A549 (cell line): Measurements from ENCODE around the gene PTGFRN. TPM values are rescaled to one million over a fixed set of nuclear protein-coding genes. Genes with fewer than 3 reads are reported as not detected.

Source experiments
- ATAC-seq, 2 experiments: fragments of 200-7000 bp in 1 of 2; fragments of >200 bp in 1 of 2; cut with Nextera tagmentation in 1 of 2; cut with Tn5 transposase in 1 of 2; 3 replicates each; pipeline versions ENCODE4 v1.8.0 to v1.9.1; 2018 to 2020; ENCODE audit warnings: mild to moderate bottlenecking in 1 of 2, moderate library complexity in 1 of 2
- CTCF ChIA-PET: fragments of 300-600 bp; sonication (Branson Sonifier 250); formaldehyde crosslinking; extraction: SDS; loops from one replicate; lab custom pipeline; 2021; ENCODE audit warnings: antibody characterized with exemption, inconsistent platforms; lab: Yijun Ruan, JAX
- POLR2A ChIA-PET: fragments of 350-600 bp; formaldehyde crosslinking; extraction: SDS; loops from one replicate; lab custom pipeline; 2021; ENCODE audit warnings: antibody characterized with exemption, inconsistent platforms; lab: Yijun Ruan, JAX
- DNase-seq, 2 experiments: peaks; one replicate each; pipeline versions ENCODE4 v3.0.0 to v3.0.0-alpha.2; 2011 to 2016; ENCODE audit warnings: low read depth in 1 of 2, low spot score in 1 of 2
- FAIRE-seq: peaks from 2 replicates; lab custom pipeline; 2011; peaks lifted over from hg19 to GRCh38; lab: Jason Lieb, UNC
- H3K27ac ChIP-seq, 2 experiments: fragments of >200 bp; sonication (Bioruptor Twin); formaldehyde crosslinking; 3 replicates each; pipeline ENCODE4 v1.5.1; 2016 to 2017
- H3K4me1 ChIP-seq: fragments of >200 bp; sonication (Bioruptor Twin); formaldehyde crosslinking; 3 replicates; pipeline ENCODE4 v1.6.1; 2016
- H3K4me2 ChIP-seq: fragments of >200 bp; sonication (Bioruptor Twin); formaldehyde crosslinking; 3 replicates; pipeline ENCODE4 v1.6.1; 2016
- H3K4me3 ChIP-seq: fragments of >200 bp; sonication (Bioruptor Twin); formaldehyde crosslinking; 3 replicates; pipeline ENCODE4 v1.5.1; 2016
- H3K9me3 ChIP-seq: fragments of >200 bp; sonication (Bioruptor Twin); formaldehyde crosslinking; 3 replicates; pipeline ENCODE4 v1.6.1; 2016
- BCL3 ChIP-seq: fragments of >200 bp; sonication (Bioruptor Twin); formaldehyde crosslinking; IDR thresholded peaks from 3 replicates; pipeline ENCODE4 v1.6.1; 2016
- CBX2 ChIP-seq: fragments of 200-600 bp; sonication (generic); IDR thresholded peaks from 2 replicates; pipeline ENCODE4 v1.6.1; 2016; ENCODE audit warnings: low read depth, mild to moderate bottlenecking, borderline replicate concordance
- CEBPB ChIP-seq, 2 experiments: fragments of >200 bp in 1 of 2; sonication (Bioruptor Twin) in 1 of 2; formaldehyde crosslinking in 1 of 2; IDR thresholded peaks; 2 replicates each; pipeline ENCODE4 v1.6.1; 2012 to 2016
- CHD4 ChIP-seq: fragments of 200-600 bp; sonication (generic); IDR thresholded peaks from 2 replicates; pipeline ENCODE4 v1.6.1; 2016; ENCODE audit warnings: antibody characterized with exemption, mild to moderate bottlenecking, borderline replicate concordance
- EHF ChIP-seq: fragments of 250-450 bp; sonication (Bioruptor Pico); IDR thresholded peaks from 2 replicates; pipeline ENCODE4 v1.5.0; 2020; ENCODE audit warnings: mild to moderate bottlenecking
- ELK1 ChIP-seq: fragments of 150-350 bp; IDR thresholded peaks from 2 replicates; pipeline ENCODE4 v1.6.1; 2014; ENCODE audit warnings: low read depth, mild to moderate bottlenecking, low read length
- FOSB ChIP-seq: fragments of 250-450 bp; sonication (Bioruptor Pico); IDR thresholded peaks from 2 replicates; pipeline ENCODE4 v1.5.0; 2020; ENCODE audit warnings: mild to moderate bottlenecking, moderate library complexity
- FOXS1 ChIP-seq: fragments of 250-450 bp; sonication (Bioruptor Pico); IDR thresholded peaks from 2 replicates; pipeline ENCODE4 v1.5.0; 2020; ENCODE audit warnings: mild to moderate bottlenecking, moderate library complexity
- HEYL ChIP-seq: fragments of 250-450 bp; sonication (Bioruptor Pico); IDR thresholded peaks from 2 replicates; pipeline ENCODE4 v1.8.0; 2021; ENCODE audit warnings: mild to moderate bottlenecking, moderate library complexity
- MAFK ChIP-seq: fragments of 450-650 bp; IDR thresholded peaks from 2 replicates; pipeline ENCODE4 v1.6.1; 2014; ENCODE audit not compliant: partially characterized antibody
- MYC ChIP-seq: IDR thresholded peaks from 2 replicates; pipeline ENCODE4 v1.6.1; 2012; ENCODE audit warnings: mild to moderate bottlenecking, inconsistent platforms, low read length, improper control_type of control experiment, borderline replicate concordance
- NPAS2 ChIP-seq: fragments of 250-450 bp; sonication (Bioruptor Pico); IDR thresholded peaks from 2 replicates; pipeline ENCODE4 v1.8.0; 2022; ENCODE audit warnings: mild to moderate bottlenecking, moderate library complexity, borderline replicate concordance
- POLR2AphosphoS2 ChIP-seq: conservative IDR thresholded peaks from 2 replicates; pipeline ENCODE4 v1.6.1; 2012; ENCODE audit warnings: low read length, improper control_type of control experiment, inconsistent platforms
- RAD21 ChIP-seq, 2 experiments: fragments of >200 bp in 1 of 2; sonication (Bioruptor Twin) in 1 of 2; formaldehyde crosslinking in 1 of 2; IDR thresholded peaks in 1 of 2; conservative IDR thresholded peaks in 1 of 2; 2 replicates in 1 of 2; 3 replicates in 1 of 2; pipeline ENCODE4 v1.6.1; 2012 to 2018; ENCODE audit warnings: inconsistent platforms in 1 of 2
- RCOR1 ChIP-seq: fragments of 150-350 bp; IDR thresholded peaks from 2 replicates; pipeline ENCODE4 v1.6.1; 2014; ENCODE audit warnings: antibody characterized with exemption, low read length, low read depth
- RFX5 ChIP-seq: fragments of 450-650 bp; IDR thresholded peaks from 2 replicates; pipeline ENCODE4 v1.7.1; 2014; ENCODE audit warnings: antibody characterized with exemption, mild to moderate bottlenecking, moderate library complexity
- RNF2 ChIP-seq: fragments of 200-600 bp; sonication (generic); IDR thresholded peaks from 2 replicates; pipeline ENCODE4 v1.6.1; 2016; ENCODE audit warnings: low read depth, mild to moderate bottlenecking, antibody characterized with exemption, moderate library complexity, borderline replicate concordance
- ZNF302 ChIP-seq: fragments of 250-450 bp; sonication (Bioruptor Pico); IDR thresholded peaks from 2 replicates; pipeline ENCODE4 v1.9.0; 2021; ENCODE audit warnings: inconsistent platforms, mild to moderate bottlenecking, moderate library complexity
- ZSCAN20 ChIP-seq: fragments of 250-450 bp; sonication (Bioruptor Pico); IDR thresholded peaks from 2 replicates; pipeline ENCODE4 v1.8.0; 2022; ENCODE audit warnings: mild to moderate bottlenecking, moderate library complexity
- WGBS: methylation state at CpG from one replicate; pipeline ENCODE4 v1.1.6; 2017; ENCODE audit errors: missing lambda C conversion rate; 5-methylcytosine and 5-hydroxymethylcytosine counted together
- polyA plus RNA-seq, 4 experiments: library from polyadenylated mRNA; depleted of rRNA in 3 of 4; stranded (reverse); fragments of >200 nt; fragmentation: RNase III in 1 of 4; extraction: RNeasy Plus Mini Kit Qiagen cat#74134 plus additional on column Dnase treatment in 1 of 4; gene quantifications; 2 replicates in 3 of 4; 3 replicates in 1 of 4; pipeline ENCODE4 v1.2.3, GENCODE V29; 2011 to 2017
- TF ChIP-seq, protein P1 (sequence below): fragments of 250-450 bp; sonication (Bioruptor Pico); IDR thresholded peaks from 2 replicates; pipeline ENCODE4 v1.5.0; 2020; ENCODE audit warnings: low read depth, mild to moderate bottlenecking, moderate library complexity
- TF ChIP-seq, protein P2 (sequence below): IDR thresholded peaks from 2 replicates; pipeline ENCODE4 v1.6.1; 2012; ENCODE audit warnings: low read depth, borderline replicate concordance
- TF ChIP-seq, protein P3 (sequence below): fragments of >200 bp; sonication (Bioruptor Twin); formaldehyde crosslinking; IDR thresholded peaks from 3 replicates; pipeline ENCODE4 v1.5.1; 2016

PTGFRN gene
- polyA plus RNA-seq, 2 of the 4 experiments (the other 2 are of a cell fraction) = 17.4 to 39.0 TPM

- ChIA-PET POLR2A (no interaction called here), CTCF (no interaction called here)
- no peaks in the 10 kb centered on the region for H3K9me3 ChIP-seq
- FAIRE-seq (no peak), ATAC-seq (no peak), DNase-seq (no peak)
- no peak for TF ChIP-seq CHD4
- TF ChIP-seq, protein P1, sequence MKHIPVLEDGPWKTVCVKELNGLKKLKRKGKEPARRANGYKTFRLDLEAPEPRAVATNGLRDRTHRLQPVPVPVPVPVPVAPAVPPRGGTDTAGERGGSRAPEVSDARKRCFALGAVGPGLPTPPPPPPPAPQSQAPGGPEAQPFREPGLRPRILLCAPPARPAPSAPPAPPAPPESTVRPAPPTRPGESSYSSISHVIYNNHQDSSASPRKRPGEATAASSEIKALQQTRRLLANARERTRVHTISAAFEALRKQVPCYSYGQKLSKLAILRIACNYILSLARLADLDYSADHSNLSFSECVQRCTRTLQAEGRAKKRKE (CRISPR knock-in tag) = no peak
- TF ChIP-seq, protein P2, sequence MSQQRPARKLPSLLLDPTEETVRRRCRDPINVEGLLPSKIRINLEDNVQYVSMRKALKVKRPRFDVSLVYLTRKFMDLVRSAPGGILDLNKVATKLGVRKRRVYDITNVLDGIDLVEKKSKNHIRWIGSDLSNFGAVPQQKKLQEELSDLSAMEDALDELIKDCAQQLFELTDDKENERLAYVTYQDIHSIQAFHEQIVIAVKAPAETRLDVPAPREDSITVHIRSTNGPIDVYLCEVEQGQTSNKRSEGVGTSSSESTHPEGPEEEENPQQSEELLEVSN = no peak
- no peak for TF ChIP-seq HEYL (CRISPR knock-in tag)
- no peak for TF ChIP-seq NPAS2 (CRISPR knock-in tag)
- TF ChIP-seq RNF2 = no peak
- no peak for TF ChIP-seq RFX5
- no peak for TF ChIP-seq ZSCAN20 (CRISPR knock-in tag)
- H3K4me2 ChIP-seq = no peak overlapping the region
- no peak overlapping the region for H3K4me3 ChIP-seq
- 40% methylated on average over 3 of the region's 3 CpGs for WGBS
- H3K27ac ChIP-seq = no peak overlapping the region
- H3K4me1 ChIP-seq = no peaks in the 10 kb centered on the region
These were observed 112.4 kb downstream of the PTGFRN start for GRCh38 chr1:117022114-117022513.

GRCh38 chr1:117025568-117025967 is 115.9 kb downstream of the PTGFRN start:
- FAIRE-seq (no peak), DNase-seq (no peak), ATAC-seq (no peak)
- no peak overlapping the region for H3K4me2 ChIP-seq
- 81% methylated on average over 7 of the region's 7 CpGs for WGBS
- H3K9me3 ChIP-seq = no peaks in the 10 kb centered on the region
- H3K27ac ChIP-seq = no peak overlapping the region
- CTCF ChIA-PET = interaction anchor here (1.2 kb wide), 1 partner anchor 288 kb away, joined by 4 read pairs; no protein-coding TSS in a partner anchor
- H3K4me3 ChIP-seq = no peak overlapping the region
- POLR2A ChIA-PET = no interaction called here
- TF ChIP-seq ELK1 = no peak
- TF ChIP-seq RCOR1 = no peak
- TF ChIP-seq BCL3 = no peak
- TF ChIP-seq POLR2AphosphoS2 = no peak
- TF ChIP-seq, all 56 proteins: peak for 0
- no peaks in the 10 kb centered on the region for H3K4me1 ChIP-seq

GRCh38 chr1:117026361-117026760 is 116.6 kb downstream of the PTGFRN start:
- Histone ChIP-seq H3K4me3 (no peak overlapping the region), H3K27ac (no peak overlapping the region), H3K4me1 (no peaks in the 10 kb centered on the region), H3K4me2 (no peak overlapping the region), H3K9me3 (no peaks in the 10 kb centered on the region)
- no peak for FAIRE-seq
- no peak for DNase-seq
- CTCF ChIA-PET = interaction anchor here (1.2 kb wide), 1 partner anchor 289 kb away, joined by 4 read pairs; no protein-coding TSS in a partner anchor
- ATAC-seq = no peak
- POLR2A ChIA-PET = no interaction called here
- WGBS = 76% methylated on average over 6 of the region's 6 CpGs
- TF ChIP-seq, protein P2 = no peak
- TF ChIP-seq RAD21 (conservative IDR thresholded peaks at IDR 0.05 in 1 of 2, IDR thresholded peaks at IDR 0.05 in 1 of 2) (no peak), CEBPB (IDR thresholded peaks at IDR 0.05) (no peak), CHD4 (no peak), ZNF302 (CRISPR knock-in tag) (no peak), CBX2 (no peak), FOXS1 (CRISPR knock-in tag) (no peak), NPAS2 (CRISPR knock-in tag) (no peak), EHF (no peak), RNF2 (no peak), FOSB (CRISPR knock-in tag) (no peak), MAFK (no peak), MYC (no peak)
- TF ChIP-seq, protein P3, sequence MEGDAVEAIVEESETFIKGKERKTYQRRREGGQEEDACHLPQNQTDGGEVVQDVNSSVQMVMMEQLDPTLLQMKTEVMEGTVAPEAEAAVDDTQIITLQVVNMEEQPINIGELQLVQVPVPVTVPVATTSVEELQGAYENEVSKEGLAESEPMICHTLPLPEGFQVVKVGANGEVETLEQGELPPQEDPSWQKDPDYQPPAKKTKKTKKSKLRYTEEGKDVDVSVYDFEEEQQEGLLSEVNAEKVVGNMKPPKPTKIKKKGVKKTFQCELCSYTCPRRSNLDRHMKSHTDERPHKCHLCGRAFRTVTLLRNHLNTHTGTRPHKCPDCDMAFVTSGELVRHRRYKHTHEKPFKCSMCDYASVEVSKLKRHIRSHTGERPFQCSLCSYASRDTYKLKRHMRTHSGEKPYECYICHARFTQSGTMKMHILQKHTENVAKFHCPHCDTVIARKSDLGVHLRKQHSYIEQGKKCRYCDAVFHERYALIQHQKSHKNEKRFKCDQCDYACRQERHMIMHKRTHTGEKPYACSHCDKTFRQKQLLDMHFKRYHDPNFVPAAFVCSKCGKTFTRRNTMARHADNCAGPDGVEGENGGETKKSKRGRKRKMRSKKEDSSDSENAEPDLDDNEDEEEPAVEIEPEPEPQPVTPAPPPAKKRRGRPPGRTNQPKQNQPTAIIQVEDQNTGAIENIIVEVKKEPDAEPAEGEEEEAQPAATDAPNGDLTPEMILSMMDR = no peak
